ENCODE measurements around the gene JUND. TPM values are rescaled to one million over a fixed set of nuclear protein-coding genes. Genes with fewer than 3 reads are reported as not detected.

The JUND gene
- total RNA-seq (1,000 to 10,000 TPM; 1,827 to 1,976 TPM), total RNA-seq (38.8 to 2,703 (median 125) reads per million in 172 experiments)
- 207 TPM for polyA plus RNA-seq (2013, experiment 1 of 2)
- polyA plus RNA-seq (2013, experiment 2 of 2): 876 TPM

GRCh38 chr19:18281082-18282020 is at the start of gene JUND:
JUND (minus strand) TSS chr19:18281622; CDS start chr19:18281484, 138 bp downstream.
- Mint-ChIP-seq H3K9me3 (peaks cover 2% of the 10 kb centered on the region), H3K4me1 (ENCODE audit: low read depth) (peaks cover 58% of the 10 kb centered on the region), H3K4me3 (peak within 1 kb of the TSS; percentile 99), H3K27me3 (peaks cover 9% of the 10 kb centered on the region), H3K27ac (peak within 1 kb of the TSS; percentile 100), H3K36me3 (ENCODE audit: low read depth) (peaks cover 37% of the 10 kb centered on the region)
- Histone ChIP-seq H3K27me3 (ENCODE audit: control insufficient read depth in 1 of 2, insufficient read depth in 2 of 2, low read length in 2 of 2) (no peaks in the 10 kb centered on the region), H3K9me3 (ENCODE audit: control insufficient read depth in 1 of 2, insufficient read depth in 1 of 2, low read length in 2 of 2) (no peaks in the 10 kb centered on the region), H3K4me1 (ENCODE audit: insufficient read depth, low read length) (peaks cover 65% of the 10 kb centered on the region), H3K27ac (ENCODE audit: low read depth in 1 of 2, low read length in 2 of 2) (peak within 1 kb of the TSS; percentile 99), H3K36me3 (ENCODE audit: insufficient read depth, low read length) (peaks cover 20% of the 10 kb centered on the region), H3K4me3 (ENCODE audit: low read length) (peak within 1 kb of the TSS; percentile 99)
- TF ChIP-seq CTCF (IDR thresholded peaks at IDR 0.05): no peak
- ChIA-PET POLR2A (interaction anchor here (0.6 to 18.2 kb wide), 50 partner anchors 10 to 1957 kb away, joined by 3 to 761 read pairs (median 6); partner anchors contain the start of genes ARRDC2, BORCS8, COPE and DDX49), CTCF (interaction anchor here (0.6 to 6.6 kb wide), 9 partner anchors 11 to 238 kb away, joined by 3 to 340 read pairs (median 6); partner anchors contain the start of genes LSM4 and PIK3R2)
- ATAC-seq (ENCODE audit: poor library complexity) (peak; percentile 63), DNase-seq (peak; percentile 92 to 100 (median 97))
- intact Hi-C loops (cut with DNase I, micrococcal nuclease): loop anchor here (1.0 kb wide), 3 partner anchors 9 to 41 kb away; no protein-coding TSS in a partner anchor

- Mint-ChIP-seq H3K36me3 (ENCODE audit: low read depth) (no peaks in the 10 kb centered on the region), H3K9me3 (no peaks in the 10 kb centered on the region), H3K4me3 (no peak overlapping the region), H3K27ac (no peak overlapping the region), H3K27me3 (no peaks in the 10 kb centered on the region), H3K4me1 (ENCODE audit: low read depth) (peaks cover 11% of the 10 kb centered on the region)
- no peak for TF ChIP-seq CTCF (IDR thresholded peaks at IDR 0.05)
- ChIA-PET POLR2A (interaction anchor here (7.7 kb wide), 1 partner anchor 51 kb away, joined by 284 read pairs; the partner anchor contains the start of gene JUND), CTCF (interaction anchor here (19.5 kb wide), 1 partner anchor 52 kb away, joined by 340 read pairs; the partner anchor contains the start of gene JUND)
- H3K4me3 ChIP-seq (ENCODE audit: low read length): no peak overlapping the region
- ATAC-seq (ENCODE audit: poor library complexity) (no peak), DNase-seq (no peak)
- no peaks in the 10 kb centered on the region for H3K27me3 ChIP-seq (ENCODE audit: control insufficient read depth in 1 of 2, insufficient read depth in 2 of 2, low read length in 2 of 2)
- H3K27ac ChIP-seq (ENCODE audit: low read depth in 1 of 2, low read length in 2 of 2): no peak overlapping the region
- no peaks in the 10 kb centered on the region for H3K36me3 ChIP-seq (ENCODE audit: insufficient read depth, low read length)
- no peaks in the 10 kb centered on the region for H3K9me3 ChIP-seq (ENCODE audit: control insufficient read depth in 1 of 2, insufficient read depth in 1 of 2, low read length in 2 of 2)
- intact Hi-C loops (cut with DNase I, micrococcal nuclease): no loop called here
- peaks cover 15% of the 10 kb centered on the region for H3K4me1 ChIP-seq (ENCODE audit: insufficient read depth, low read length)
These were observed 49.4 kb upstream of the JUND start for GRCh38 chr19:18330868-18331267.

GRCh38 chr19:18329035-18329376 is 47.6 kb upstream of the JUND start:
- ChIA-PET POLR2A (interaction anchor here (0.9 to 7.7 kb wide), 10 partner anchors 10 to 137 kb away, joined by 3 to 284 read pairs (median 6); partner anchors contain the start of genes IQCN, JUND, MPV17L2 and RAB3A), CTCF (interaction anchor here (0.7 to 19.5 kb wide), 18 partner anchors 10 to 161 kb away, joined by 3 to 340 read pairs (median 3); partner anchors contain the start of gene JUND)
- no peaks in the 10 kb centered on the region for H3K36me3 Mint-ChIP-seq (ENCODE audit: low read depth)
- H3K4me3 Mint-ChIP-seq: no peak overlapping the region
- no peaks in the 10 kb centered on the region for H3K27me3 Mint-ChIP-seq
- intact Hi-C loops (cut with DNase I, micrococcal nuclease): loop anchor here (2.0 to 10.0 kb wide), 6 partner anchors 37 to 214 kb away; partner anchors contain the start of genes MPV17L2 (in 1 of the 2) and SSBP4 (in 1 of the 2)
- no peaks in the 10 kb centered on the region for H3K9me3 Mint-ChIP-seq
- H3K4me1 Mint-ChIP-seq (ENCODE audit: low read depth): peaks cover 11% of the 10 kb centered on the region
- Histone ChIP-seq H3K9me3 (ENCODE audit: control insufficient read depth in 1 of 2, insufficient read depth in 1 of 2, low read length in 2 of 2) (no peaks in the 10 kb centered on the region), H3K36me3 (ENCODE audit: insufficient read depth, low read length) (no peaks in the 10 kb centered on the region), H3K27ac (ENCODE audit: low read depth in 1 of 2, low read length in 2 of 2) (no peak overlapping the region), H3K4me1 (ENCODE audit: insufficient read depth, low read length) (peaks cover 19% of the 10 kb centered on the region), H3K4me3 (ENCODE audit: low read length) (peak overlapping the region; percentile 31), H3K27me3 (ENCODE audit: control insufficient read depth in 1 of 2, insufficient read depth in 2 of 2, low read length in 2 of 2) (no peaks in the 10 kb centered on the region)
- H3K27ac Mint-ChIP-seq: no peak overlapping the region
- no peak for DNase-seq
- no peak for ATAC-seq (ENCODE audit: poor library complexity)
- TF ChIP-seq CTCF (IDR thresholded peaks at IDR 0.05): no peak
